H1 (cell line): ENCODE data around the gene IDE. TPM values are rescaled to one million over a fixed set of nuclear protein-coding genes. Genes with fewer than 3 reads are reported as not detected.

ENCODE experiments used
- BACH1 ChIP-seq: IDR thresholded peaks from 2 replicates; pipeline ENCODE4 v1.6.1; 2012; ENCODE audit warnings: low read length, improper control_type of control experiment
- GTF2F1 ChIP-seq: IDR thresholded peaks from 2 replicates; pipeline ENCODE4 v1.6.1; 2012; ENCODE audit warnings: low read depth, low read length, improper control_type of control experiment, borderline replicate concordance
- JUN ChIP-seq: IDR thresholded peaks from 2 replicates; pipeline ENCODE4 v1.6.1; 2011; ENCODE audit warnings: low read depth, mild to moderate bottlenecking, improper control_type of control experiment, low read length
- JUND ChIP-seq: IDR thresholded peaks from 2 replicates; pipeline ENCODE4 v1.6.1; 2011; ENCODE audit warnings: mild to moderate bottlenecking, improper control_type of control experiment, low read length
- NRF1 ChIP-seq: IDR thresholded peaks from 2 replicates; pipeline ENCODE4 v1.6.1; 2011; ENCODE audit warnings: mild to moderate bottlenecking, low read depth, low read length, improper control_type of control experiment
- SP2 ChIP-seq: IDR thresholded peaks from 2 replicates; pipeline ENCODE4 v1.6.1; 2012; ENCODE audit warnings: mild to moderate bottlenecking, low read length, inconsistent platforms
- USF2 ChIP-seq: IDR thresholded peaks from 2 replicates; pipeline ENCODE4 v1.6.1; 2011; ENCODE audit warnings: low read length, improper control_type of control experiment
- YY1 ChIP-seq: IDR thresholded peaks from 2 replicates; pipeline ENCODE4 v1.6.1; 2011; ENCODE audit warnings: low read depth, mild to moderate bottlenecking, low read length
- polyA plus RNA-seq, 7 experiments: library from polyadenylated mRNA; depleted of rRNA in 3 of 7; stranded (reverse) in 5 of 7; unstranded in 2 of 7; fragments of >200 nt in 5 of 7; fragments of 200-250 nt in 2 of 7; gene quantifications; 1 replicate in 5 of 7; 2 replicates in 1 of 7; 4 replicates in 1 of 7; pipeline versions ENCODE4 v1.2.1 to v1.2.3, GENCODE V29; 2011 to 2013; ENCODE audit warnings: missing spikeins in 2 of 7, mixed read lengths in 2 of 7
- total RNA-seq: library from RNA; stranded (reverse); fragmentation: NEBNext Ultra II Directional; extraction: Animal tissue kit (Norgen Biotek cat#: 25700); gene quantifications from 2 replicates; pipeline ENCODE4 v1.2.1, GENCODE V29; 2021

The IDE gene
- total and polyA plus RNA-seq, 2 of the 8 experiments (the other 6 are each of a cell fraction or from before 2014, with no cell fraction given) = 12.7 to 52.7 TPM

- no peak for TF ChIP-seq NRF1
- no peak for TF ChIP-seq JUN
- no peak for TF ChIP-seq BACH1
- TF ChIP-seq JUND = no peak
- no peak for TF ChIP-seq GTF2F1
- TF ChIP-seq USF2 = no peak
- TF ChIP-seq YY1 = no peak
- no peak for TF ChIP-seq SP2
- TF ChIP-seq, all 59 proteins: peak for 0
Measured at GRCh38 chr10:92530891-92531535, 42.9 kb downstream of the IDE start (continued).
